IPS-18a (cell line): Measurements from ENCODE around the gene SHISA5.
"Not testable (repeated sequence)": the region's sequence is repeated elsewhere in the genome, so short reads cannot be mapped to it uniquely, and the experiment has no call there.

Experiments
- H3K27ac ChIP-seq: one replicate; pipeline ENCODE4 v1.5.1; 2013; ENCODE audit warnings: low read length
- H3K27me3 ChIP-seq: one replicate; pipeline ENCODE4 v1.6.1; 2013; ENCODE audit warnings: mild to moderate bottlenecking, low read length; ENCODE audit not compliant: control insufficient read depth, insufficient read depth
- H3K36me3 ChIP-seq: one replicate; pipeline ENCODE4 v1.6.1; 2013; ENCODE audit warnings: low read depth, low read length; ENCODE audit not compliant: control insufficient read depth
- H3K4me1 ChIP-seq: one replicate; pipeline ENCODE4 v1.6.1; 2013; ENCODE audit warnings: low read depth, low read length; ENCODE audit not compliant: control insufficient read depth
- H3K4me3 ChIP-seq: one replicate; pipeline ENCODE4 v1.5.1; 2013; ENCODE audit warnings: low read length
- H3K9ac ChIP-seq: one replicate; pipeline ENCODE4 v1.6.1; 2013; ENCODE audit warnings: mild to moderate bottlenecking, low read length, moderate library complexity
- H3K9me3 ChIP-seq: one replicate; pipeline ENCODE4 v1.6.1; 2013; ENCODE audit warnings: low read depth, low read length; ENCODE audit not compliant: control insufficient read depth

Gene SHISA5

DNA sequence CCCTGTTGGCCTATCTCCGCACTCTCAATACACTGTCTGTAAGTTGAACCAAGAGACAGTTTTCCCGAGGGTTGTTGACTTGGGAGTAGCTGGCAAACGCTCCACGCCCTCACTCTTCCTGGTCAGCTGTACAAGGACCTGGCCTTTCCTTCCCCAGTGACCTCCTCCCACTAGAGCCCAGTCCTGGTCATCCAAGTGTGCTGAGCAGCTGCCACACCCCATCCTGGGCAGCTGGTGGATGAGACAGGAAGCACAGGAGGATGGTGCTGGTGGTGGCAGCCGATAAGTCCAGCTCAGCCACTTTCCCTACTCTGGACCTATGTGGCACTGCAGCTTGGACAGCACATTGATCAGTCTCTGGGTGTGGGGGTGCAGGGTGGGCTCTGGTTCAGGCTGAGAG is 32.8 kb upstream of the SHISA5 start:
- no peaks in the 10 kb centered on the region for H3K4me1 ChIP-seq
- peaks cover 17% of the 10 kb centered on the region for H3K36me3 ChIP-seq
- H3K9me3 ChIP-seq = no peaks in the 10 kb centered on the region
- H3K27ac ChIP-seq = no peak overlapping the region
- H3K27me3 ChIP-seq = no peaks in the 10 kb centered on the region
- no peak overlapping the region for H3K9ac ChIP-seq
- no peak overlapping the region for H3K4me3 ChIP-seq

DNA sequence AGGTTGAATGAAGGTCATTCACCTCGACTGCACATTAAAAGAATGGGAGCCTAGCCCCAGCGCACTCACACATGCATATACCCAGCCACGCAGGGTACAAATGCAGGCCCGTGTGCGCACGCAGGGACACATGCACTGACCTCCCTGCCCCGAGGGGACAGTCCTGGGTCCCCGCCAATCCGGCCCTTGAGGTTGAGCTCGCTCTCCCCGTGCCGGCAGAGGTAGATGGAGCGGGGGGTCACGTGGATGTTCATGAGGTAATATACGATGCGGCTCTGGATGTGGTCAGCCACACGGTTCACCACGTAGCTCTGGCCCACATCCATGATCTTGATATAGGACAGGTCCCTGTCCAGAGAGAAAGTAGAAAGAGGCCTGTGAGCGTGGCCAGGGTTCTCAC is 32.1 kb upstream of the SHISA5 start:
- no peaks in the 10 kb centered on the region for H3K4me1 ChIP-seq
- H3K27me3 ChIP-seq = no peaks in the 10 kb centered on the region
- H3K9me3 ChIP-seq = no peaks in the 10 kb centered on the region
- no peak overlapping the region for H3K4me3 ChIP-seq
- H3K36me3 ChIP-seq = peaks cover 17% of the 10 kb centered on the region
- no peak overlapping the region for H3K27ac ChIP-seq
- no peak overlapping the region for H3K9ac ChIP-seq

DNA sequence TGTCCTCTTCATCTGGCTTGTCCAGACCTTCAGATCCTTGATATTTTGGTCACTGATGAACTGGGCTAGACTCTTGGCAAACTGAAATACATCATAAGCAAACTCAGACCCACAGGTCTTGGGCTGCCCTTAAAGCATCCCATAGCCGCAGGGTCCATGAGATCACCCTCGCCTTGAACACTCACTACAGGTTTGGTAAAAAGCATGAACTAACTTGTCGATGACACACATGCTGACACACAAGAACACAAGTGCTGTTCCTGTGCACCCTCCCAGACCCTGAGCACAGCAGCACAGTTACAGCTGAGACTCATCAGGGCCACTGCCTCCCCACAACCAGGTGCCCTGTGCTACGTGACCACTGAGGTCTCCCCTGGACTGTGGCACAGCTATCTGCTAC is 31.6 kb upstream of the SHISA5 start:
- Histone ChIP-seq H3K9ac (no peak overlapping the region), H3K4me3 (no peak overlapping the region), H3K27me3 (no peaks in the 10 kb centered on the region), H3K4me1 (no peaks in the 10 kb centered on the region), H3K27ac (no peak overlapping the region), H3K9me3 (no peaks in the 10 kb centered on the region), H3K36me3 (peaks cover 17% of the 10 kb centered on the region)

DNA sequence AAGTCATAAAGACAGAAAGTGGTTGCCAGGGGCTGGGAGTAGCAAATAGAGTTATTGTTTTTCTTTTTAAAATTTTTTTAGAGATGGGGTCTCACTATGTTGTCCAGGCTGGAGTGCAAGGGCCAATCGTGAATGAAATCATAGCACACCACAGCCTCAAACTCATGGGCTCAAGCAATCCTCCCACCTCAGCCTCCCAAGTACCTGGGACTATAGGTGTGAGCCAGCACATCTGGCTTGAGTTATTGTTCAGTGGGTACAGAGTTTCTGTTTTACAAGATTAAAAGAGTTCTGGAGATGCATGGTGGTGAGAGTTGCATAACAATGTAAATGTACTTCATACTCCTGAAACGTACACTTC is 29.0 kb upstream of the SHISA5 start:
- peaks cover 22% of the 10 kb centered on the region for H3K36me3 ChIP-seq

DNA sequence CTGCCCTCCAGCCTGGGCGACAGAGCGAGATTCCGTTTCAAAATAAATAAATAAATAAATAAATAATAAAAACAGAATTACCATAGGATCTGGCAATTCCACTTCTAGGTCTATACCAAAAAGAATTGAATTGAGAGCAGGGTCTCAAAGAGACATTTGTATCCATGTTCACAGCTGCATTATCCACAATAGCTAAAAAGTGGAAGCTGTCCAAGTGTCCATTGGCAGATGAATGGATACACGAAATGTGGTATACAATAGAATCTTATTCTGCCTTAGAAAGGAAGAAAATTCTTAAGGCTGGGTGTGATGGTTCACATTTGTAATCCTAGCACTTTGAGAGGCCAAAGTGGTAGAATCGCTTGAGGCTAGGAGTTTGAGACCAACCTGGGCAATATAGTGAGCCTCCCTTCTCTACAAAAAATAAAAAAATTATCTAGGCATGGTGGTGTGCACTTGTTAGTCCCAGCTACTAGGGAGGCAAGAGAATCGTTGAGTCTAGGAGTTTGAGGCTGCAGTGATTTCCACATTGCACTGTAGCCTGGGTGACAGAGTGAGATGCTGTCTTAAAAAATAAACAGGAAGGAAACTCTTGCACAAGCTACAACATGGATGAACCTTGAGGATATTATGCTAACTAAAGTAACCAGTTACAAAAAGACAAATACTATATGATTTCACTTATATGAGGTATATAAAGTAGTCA is 28.4 kb upstream of the SHISA5 start:
- Histone ChIP-seq H3K27ac (no peak overlapping the region), H3K4me3 (no peak overlapping the region), H3K4me1 (no peaks in the 10 kb centered on the region), H3K36me3 (peaks cover 22% of the 10 kb centered on the region), H3K9me3 (no peaks in the 10 kb centered on the region), H3K9ac (no peak overlapping the region), H3K27me3 (no peaks in the 10 kb centered on the region)

More for the DNA sequence above, 29.0 kb upstream of the SHISA5 start:
- Histone ChIP-seq H3K27me3 (no peaks in the 10 kb centered on the region), H3K4me1 (no peaks in the 10 kb centered on the region), H3K27ac (no peak overlapping the region), H3K9me3 (no peaks in the 10 kb centered on the region), H3K4me3 (no peak overlapping the region), H3K9ac (no peak overlapping the region)

DNA sequence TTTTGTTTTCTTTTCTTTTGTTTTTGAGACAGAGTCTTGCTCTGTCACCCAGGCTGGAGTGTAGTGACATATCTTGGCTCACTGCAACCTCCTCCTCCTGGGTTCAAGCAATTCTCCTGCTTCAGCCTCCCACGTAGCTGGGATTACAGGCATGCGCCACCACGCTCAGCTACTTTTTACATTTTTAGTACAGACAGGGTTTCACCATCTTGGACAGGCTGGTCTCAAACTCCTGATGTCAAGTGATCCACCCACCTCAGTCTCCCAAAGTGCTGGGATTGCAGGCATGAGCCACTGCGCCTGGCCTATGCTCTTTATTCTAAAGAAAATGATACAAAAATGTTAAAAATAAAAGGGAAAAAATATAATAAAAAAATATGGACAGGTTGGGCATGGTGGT is 26.7 kb upstream of the SHISA5 start:
- not testable (repeated sequence) for H3K9me3 ChIP-seq, H3K9ac ChIP-seq, H3K27ac ChIP-seq, H3K4me1 ChIP-seq, H3K4me3 ChIP-seq, H3K27me3 ChIP-seq
- peaks cover 19% of the 10 kb centered on the region for H3K36me3 ChIP-seq

DNA sequence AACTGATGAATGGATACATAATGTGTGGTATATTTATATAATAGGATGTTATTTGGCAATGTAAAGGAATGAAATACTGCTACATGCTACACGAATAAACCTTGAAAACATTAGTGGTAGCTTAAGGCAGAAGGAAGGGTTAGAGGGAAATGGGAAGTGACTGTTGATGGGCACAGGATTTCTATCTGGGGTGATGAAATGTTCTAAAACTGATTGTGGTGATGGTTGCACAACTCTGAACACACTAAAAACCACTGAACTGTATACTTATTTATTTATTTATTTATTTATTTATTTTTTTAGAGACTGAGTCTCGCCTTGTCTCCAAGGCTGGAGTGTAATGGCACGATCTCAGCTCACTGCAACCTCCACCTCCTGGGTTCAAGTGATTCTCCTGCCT is 24.8 kb upstream of the SHISA5 start:
- no peak overlapping the region for H3K4me3 ChIP-seq
- H3K27ac ChIP-seq = no peak overlapping the region
- peaks cover 14% of the 10 kb centered on the region for H3K36me3 ChIP-seq
- H3K9me3 ChIP-seq = no peaks in the 10 kb centered on the region
- no peak overlapping the region for H3K9ac ChIP-seq
- H3K27me3 ChIP-seq = no peaks in the 10 kb centered on the region
- no peaks in the 10 kb centered on the region for H3K4me1 ChIP-seq

DNA sequence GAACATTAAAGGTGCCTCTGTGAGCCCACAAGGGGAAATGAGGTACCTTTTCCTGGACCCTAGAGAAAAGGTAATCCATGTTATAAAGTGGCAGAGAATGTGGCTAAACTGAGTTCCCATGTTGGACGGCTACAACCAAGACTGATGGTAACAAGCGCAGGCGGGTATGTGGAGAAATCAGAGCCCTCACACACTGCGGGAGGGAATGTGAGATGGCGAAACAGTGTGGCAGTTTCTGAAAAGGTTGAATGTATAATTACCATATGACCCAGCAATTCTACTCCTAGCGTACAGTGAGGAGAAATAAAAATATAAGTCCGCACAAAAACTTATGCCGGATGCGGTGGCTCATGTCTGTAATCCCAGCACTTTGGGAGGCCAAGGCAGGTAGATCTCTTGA is 24.1 kb upstream of the SHISA5 start:
- Histone ChIP-seq H3K27ac (no peak overlapping the region), H3K36me3 (peaks cover 11% of the 10 kb centered on the region), H3K4me1 (no peaks in the 10 kb centered on the region), H3K9me3 (no peaks in the 10 kb centered on the region), H3K9ac (no peak overlapping the region), H3K27me3 (no peaks in the 10 kb centered on the region), H3K4me3 (no peak overlapping the region)

DNA sequence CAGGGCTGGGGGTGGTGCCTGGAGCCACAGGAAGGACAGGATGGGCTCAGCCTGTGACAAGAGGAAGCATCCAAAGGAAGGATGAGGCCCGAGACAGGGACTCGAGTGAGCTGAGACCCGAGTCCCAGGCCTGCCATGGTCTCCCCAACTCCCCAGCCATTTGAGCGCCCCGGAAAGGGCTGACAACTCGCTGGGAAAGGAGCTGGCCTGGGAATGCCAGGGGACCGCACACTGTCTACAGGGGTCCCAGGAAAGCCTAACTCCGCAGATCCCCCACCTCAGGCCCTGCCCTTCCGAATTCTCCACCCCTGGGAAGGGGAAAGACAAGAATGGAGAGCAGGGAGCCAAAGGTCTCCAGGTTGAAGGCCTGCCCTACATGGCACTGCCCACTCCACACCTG is 21.0 kb upstream of the SHISA5 start:
- Histone ChIP-seq H3K4me1 (no peaks in the 10 kb centered on the region), H3K9me3 (no peaks in the 10 kb centered on the region), H3K27ac (no peak overlapping the region), H3K4me3 (no peak overlapping the region), H3K9ac (no peak overlapping the region), H3K27me3 (no peaks in the 10 kb centered on the region), H3K36me3 (no peaks in the 10 kb centered on the region)

DNA sequence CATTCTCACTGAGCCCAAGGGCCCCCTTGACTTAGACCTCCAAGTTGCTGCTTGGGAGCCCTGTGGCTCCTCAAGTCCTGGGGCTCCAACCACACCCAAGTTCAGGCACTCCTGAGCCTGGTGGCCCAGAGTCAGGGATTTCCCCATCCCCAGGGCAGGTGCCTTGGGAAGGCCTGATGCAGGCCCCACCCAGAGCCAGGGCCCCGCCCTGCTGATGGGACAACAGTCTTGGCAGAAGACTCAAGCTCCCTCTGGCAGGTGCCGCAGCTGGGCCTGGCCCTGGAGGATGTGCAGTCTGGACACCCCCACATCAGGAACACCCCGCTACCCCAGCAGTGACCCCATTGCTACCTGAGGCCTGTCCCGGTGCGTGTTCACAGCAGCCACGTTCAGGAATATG is 17.7 kb upstream of the SHISA5 start:
- Histone ChIP-seq H3K4me3 (no peak overlapping the region), H3K4me1 (no peaks in the 10 kb centered on the region), H3K27me3 (no peaks in the 10 kb centered on the region), H3K9ac (no peak overlapping the region), H3K9me3 (no peaks in the 10 kb centered on the region), H3K27ac (no peak overlapping the region), H3K36me3 (no peaks in the 10 kb centered on the region)

DNA sequence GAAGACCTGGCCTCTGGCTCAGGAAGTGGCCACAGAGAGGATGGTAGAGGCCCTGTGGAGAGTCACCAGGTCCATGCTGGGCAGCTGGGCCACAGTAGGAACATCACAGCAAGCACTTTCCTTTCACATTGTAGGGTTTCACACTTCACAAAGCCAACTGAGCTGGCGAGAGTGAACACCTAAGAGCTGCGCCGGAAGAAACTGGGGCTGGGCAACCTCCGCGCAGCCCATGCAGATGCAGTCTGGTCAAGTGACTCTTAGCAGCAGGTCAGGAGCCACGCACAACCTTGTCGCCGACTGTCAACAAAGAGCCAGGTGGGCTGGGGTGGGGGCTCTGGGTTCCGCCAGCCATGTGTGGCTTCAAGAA is 15.3 kb upstream of the SHISA5 start:
- H3K9me3 ChIP-seq = no peaks in the 10 kb centered on the region
- no peaks in the 10 kb centered on the region for H3K4me1 ChIP-seq
- no peak overlapping the region for H3K27ac ChIP-seq
- H3K27me3 ChIP-seq = no peaks in the 10 kb centered on the region
- H3K4me3 ChIP-seq = no peak overlapping the region
- H3K9ac ChIP-seq = no peak overlapping the region
- H3K36me3 ChIP-seq = no peaks in the 10 kb centered on the region

DNA sequence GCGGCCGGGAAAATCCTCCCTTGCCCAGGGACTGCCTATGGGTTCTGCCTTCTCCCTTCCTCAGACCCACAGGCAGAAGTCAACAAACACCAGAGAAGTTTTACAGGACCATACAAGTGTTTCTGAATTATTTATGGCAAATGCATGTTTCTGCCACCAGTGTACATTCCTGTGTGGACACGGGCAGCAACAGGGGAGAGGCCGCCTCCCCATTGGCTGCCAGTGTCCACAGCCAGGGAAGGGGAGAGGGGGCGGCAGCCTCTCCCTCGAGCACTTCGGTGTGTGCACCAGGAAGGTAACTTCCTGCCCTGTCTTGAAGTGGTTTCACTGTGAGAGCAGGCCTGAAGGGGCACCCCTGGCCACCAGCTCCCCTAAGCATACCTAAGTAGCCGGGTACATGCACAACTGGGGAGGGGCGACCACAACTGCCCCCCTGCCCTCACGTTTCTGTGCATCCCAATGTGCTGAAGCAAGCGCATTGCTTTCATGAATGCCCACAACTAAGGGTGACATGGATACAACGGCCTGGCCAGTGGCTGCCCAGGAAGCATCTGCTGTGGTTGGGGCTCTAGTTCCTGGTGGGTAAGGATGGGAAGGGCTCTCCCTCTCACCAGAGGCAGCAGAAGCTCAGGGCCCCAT is 14.8 kb upstream of the SHISA5 start:
- Histone ChIP-seq H3K36me3 (no peaks in the 10 kb centered on the region), H3K9ac (no peak overlapping the region), H3K27ac (no peak overlapping the region), H3K27me3 (no peaks in the 10 kb centered on the region), H3K4me3 (no peak overlapping the region), H3K9me3 (no peaks in the 10 kb centered on the region), H3K4me1 (no peaks in the 10 kb centered on the region)
